Lung microvascular endothelial cell (primary cell): ENCODE data around the gene RAD50. TPM values are rescaled to one million over a fixed set of nuclear protein-coding genes. Genes with fewer than 3 reads are reported as not detected.
A peak's percentile ranks its signal among the peaks of the same experiment; 100 is the strongest.
"Not testable (repeated sequence)": the region's sequence is repeated elsewhere in the genome, so short reads cannot be mapped to it uniquely, and the experiment has no call there.

Experiments
- DNase-seq, 2 donors: peaks; one replicate each; pipeline versions ENCODE4 v3.0.0 to v3.0.0-alpha.2; 2010; ENCODE audit warnings: low read depth in 2 of 2
- total RNA-seq: library from RNA; depleted of rRNA; stranded (reverse); fragments of >200 nt; gene quantifications from 2 replicates; pipeline ENCODE4 v1.2.1, GENCODE V29; 2014

Gene RAD50
- total RNA-seq, 1 donor from 2014 or later, result 6.0 TPM

DNA sequence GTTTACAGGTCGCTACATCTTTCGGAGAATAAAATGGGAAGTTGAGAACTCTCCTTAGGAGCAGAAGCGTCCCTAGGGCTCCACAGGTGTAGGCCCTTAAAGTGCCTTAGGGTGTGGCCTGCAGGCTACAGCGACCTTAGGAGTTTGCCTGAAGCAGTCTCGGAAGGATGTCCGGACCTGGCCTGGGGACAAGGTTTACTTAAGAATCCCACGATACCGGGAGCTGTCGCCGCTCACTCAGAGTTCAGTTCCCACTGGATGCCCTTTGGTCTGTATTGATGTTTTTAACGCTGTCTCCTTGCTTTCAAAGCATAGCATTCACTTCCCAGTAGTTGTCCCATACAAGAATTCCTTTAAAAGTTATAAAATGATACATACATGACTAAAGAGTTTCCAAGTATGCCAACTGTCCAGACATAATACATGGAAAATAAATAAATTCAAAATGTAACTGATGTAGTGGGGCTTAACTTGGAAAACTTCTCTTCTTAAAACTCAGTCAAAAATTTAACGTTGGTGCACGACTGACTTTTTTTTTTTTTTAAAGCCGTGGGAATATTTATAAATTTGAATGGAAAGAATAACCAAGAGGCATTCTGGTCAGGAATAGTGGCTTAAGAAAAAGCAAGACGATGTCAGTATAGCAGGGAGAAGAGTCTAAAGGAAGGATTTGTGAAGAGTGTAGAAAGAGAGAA is 848 bp downstream of the RAD50 start:
- DNase-seq, result peak; percentile 36 to 52

DNA sequence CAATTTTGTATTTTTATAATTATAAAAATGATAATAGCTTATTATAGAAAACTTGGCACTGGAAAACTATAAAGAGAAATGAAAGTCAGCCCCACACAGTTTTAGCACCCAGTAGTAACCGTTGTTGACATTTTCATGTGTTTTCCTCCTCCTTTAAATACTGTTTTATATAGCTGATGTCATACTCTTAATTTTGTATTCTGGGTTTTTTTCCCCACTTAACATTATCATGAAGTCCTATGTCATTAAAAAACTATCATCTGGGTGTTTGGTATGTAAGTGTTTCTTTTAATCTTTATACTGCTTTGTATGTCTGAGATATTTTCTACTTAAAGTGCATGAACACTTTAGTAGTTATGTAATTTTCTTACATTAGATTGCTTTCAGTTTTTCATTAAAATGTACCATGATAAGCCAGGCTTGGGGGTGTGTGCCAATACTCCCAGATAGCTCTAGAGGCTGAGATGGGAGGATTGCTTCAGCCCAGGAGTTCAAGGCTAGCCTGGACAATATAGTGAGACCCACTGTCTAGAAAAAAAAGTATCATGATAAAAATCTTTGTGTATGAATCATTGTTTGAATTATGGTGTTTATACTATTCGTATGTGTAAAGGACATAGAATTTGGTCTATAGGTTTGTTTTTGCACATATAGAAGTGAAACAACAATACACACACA is 2.7 kb downstream of the RAD50 start:
- DNase-seq, result no peak

- DNase-seq, result no peak
Observed at GRCh38 chr5:132561601-132562000, 4.8 kb downstream of the RAD50 start.

DNA sequence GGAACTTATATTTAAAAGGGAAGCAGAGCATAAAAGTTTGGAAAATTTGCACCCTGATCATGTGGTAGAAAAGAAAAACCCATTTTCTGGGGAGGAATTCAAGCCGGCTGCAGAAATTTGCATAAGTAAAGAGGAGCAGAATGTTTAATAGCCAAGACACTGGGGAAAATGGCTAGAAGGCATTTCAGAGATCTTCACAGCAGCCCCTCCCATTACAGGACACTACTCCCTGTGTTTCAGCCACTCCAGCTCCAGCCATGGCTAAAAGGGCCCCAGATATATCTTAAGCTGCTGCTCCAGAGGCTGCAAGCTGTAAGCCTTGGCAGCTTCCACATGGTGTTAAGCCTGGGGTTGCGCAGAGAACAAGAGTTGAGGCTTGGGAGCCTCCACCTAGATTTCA is 7.8 kb downstream of the RAD50 start:
- DNase-seq, result not testable (repeated sequence)

- DNase-seq, result no peak
Observed at GRCh38 chr5:132566657-132567056, 9.9 kb downstream of the RAD50 start.

DNA sequence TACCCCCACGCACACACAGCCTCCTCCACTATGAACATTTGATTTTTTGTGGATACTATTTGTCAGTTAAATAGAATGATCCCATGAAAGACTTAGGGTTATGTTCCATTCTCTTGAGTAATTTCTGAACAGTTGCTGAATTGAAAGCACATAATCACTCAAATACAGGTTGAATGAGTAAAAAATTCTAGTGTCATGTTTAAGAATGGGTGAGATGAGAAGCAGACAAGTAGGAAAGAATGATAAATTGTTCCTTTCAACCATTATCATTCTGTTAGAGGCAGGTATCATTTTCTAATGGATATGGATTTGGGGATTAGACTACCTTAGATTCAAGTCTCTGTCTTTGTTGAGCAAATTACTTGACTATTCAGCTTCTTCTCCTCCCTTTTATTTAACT is 19.3 kb downstream of the RAD50 start:
- DNase-seq, result no peak

DNA sequence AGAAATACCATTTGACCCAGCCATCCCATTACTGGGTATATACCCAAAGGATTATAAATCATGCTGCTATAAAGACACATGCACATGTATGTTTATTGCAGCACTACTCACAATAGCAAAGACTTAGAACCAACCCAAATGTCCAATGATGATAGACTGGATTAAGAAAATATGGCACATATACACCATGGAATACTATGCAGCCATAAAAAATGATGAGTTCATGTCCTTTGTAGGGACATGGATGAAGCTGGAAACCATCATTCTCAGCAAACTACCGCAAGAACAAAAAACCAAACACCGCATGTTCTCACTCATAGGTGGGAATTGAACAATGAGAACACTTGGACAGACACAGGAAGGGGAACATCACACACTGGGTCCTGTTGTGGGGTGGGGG is 27.8 kb downstream of the RAD50 start:
- DNase-seq, result not testable (repeated sequence)

GRCh38 chr5:132586063-132586462 is 29.3 kb downstream of the RAD50 start:
- DNase-seq, result no peak

- no peak for DNase-seq
Observed at GRCh38 chr5:132589467-132589866, 32.7 kb downstream of the RAD50 start.

DNA sequence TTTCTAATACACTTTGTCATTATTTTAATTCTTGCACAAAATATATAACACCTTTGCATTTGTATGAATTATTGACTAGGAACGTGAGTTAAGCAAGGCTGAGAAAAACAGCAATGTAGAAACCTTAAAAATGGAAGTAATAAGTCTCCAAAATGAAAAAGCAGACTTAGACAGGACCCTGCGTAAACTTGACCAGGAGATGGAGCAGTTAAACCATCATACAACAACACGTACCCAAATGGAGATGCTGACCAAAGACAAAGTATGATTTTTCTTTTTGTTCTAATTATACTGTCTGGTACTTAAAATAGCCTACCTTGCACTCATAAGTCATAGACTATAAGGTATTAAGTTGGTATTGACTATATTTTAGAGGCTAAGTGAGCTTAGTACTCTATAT is 34.4 kb downstream of the RAD50 start:
- peak; percentile 52 for DNase-seq

- DNase-seq, result no peak
Observed at GRCh38 chr5:132592521-132592920, 35.7 kb downstream of the RAD50 start.

- DNase-seq, result no peak
Observed at GRCh38 chr5:132594170-132594569, 37.4 kb downstream of the RAD50 start.

DNA sequence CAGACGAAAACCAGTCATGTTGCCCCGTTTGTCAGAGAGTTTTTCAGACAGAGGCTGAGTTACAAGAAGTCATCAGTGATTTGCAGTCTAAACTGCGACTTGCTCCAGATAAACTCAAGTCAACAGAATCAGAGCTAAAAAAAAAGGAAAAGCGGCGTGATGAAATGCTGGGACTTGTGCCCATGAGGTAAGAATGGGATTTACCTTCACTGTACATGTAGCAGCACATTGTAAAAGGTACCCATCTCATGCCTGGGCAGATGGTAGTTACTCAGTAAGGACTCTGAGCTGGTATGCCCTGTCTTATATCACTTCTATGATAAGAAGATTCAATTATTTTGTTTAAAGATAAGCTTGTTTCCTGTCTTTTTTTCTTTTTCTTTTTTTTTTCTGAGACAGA is 38.8 kb downstream of the RAD50 start:
- no peak for DNase-seq

GRCh38 chr5:132601071-132601728 is 44.4 kb downstream of the RAD50 start:
- DNase-seq, result no peak

DNA sequence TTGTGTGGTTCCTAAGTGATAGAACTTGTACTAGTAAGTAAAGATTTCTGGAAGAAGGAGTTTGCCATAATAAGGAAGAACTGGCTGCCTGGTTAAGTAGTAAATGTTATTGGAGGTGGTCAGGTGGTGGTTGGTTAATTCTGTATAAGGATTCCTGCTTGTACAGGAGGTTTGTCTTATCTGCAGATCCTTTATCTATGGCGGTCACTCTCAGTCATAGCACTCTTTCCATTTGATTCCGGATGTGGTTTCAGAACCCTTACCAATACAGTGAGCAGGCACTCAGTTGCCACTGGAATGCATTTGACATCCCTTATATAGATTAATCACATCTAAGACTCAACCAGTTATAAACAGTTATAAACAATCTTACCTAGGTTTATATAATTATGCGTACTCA is 50.3 kb downstream of the RAD50 start:
- no peak for DNase-seq

DNA sequence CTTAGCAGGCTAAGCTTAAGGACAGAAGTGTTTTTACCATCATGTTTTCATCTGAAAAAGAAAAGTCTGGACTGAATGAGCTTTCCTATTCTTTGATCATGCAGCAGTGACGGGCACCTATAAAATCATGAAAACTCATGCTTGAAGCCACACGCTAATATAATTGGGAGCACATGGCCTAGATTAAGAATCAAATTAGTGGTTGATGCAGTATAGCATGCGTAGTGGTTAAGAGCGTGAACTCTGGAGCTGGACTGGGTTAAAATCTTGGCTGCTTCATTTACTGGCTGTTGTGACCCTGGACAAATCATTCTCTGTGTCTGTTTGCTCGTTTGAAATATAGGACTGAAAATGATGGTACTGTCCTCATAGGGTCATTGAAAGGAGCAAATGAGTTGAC is 51.3 kb downstream of the RAD50 start:
- no peak for DNase-seq

DNA sequence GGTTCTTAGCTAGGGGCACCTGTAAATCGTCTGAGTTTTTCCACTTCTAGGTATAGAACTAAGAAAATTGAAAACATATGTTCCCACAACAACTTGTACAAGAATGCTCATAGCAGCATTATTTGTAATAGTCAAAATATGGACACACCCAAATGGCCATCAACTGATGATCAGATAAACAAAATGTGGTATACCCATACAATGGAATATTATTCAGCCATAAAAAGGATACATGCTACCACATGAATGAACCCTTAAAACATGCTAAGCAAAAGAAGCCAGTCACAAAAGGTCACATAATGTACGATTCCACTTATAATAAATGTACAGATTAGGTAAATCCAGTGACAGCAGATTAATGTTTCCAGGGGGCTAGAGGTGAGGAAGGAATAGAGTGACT is 55.2 kb downstream of the RAD50 start:
- DNase-seq, result no peak

- DNase-seq, result no peak
Observed at GRCh38 chr5:132612846-132613245, 56.1 kb downstream of the RAD50 start.

- DNase-seq, result no peak
Observed at GRCh38 chr5:132621699-132622098, 64.9 kb downstream of the RAD50 start.

DNA sequence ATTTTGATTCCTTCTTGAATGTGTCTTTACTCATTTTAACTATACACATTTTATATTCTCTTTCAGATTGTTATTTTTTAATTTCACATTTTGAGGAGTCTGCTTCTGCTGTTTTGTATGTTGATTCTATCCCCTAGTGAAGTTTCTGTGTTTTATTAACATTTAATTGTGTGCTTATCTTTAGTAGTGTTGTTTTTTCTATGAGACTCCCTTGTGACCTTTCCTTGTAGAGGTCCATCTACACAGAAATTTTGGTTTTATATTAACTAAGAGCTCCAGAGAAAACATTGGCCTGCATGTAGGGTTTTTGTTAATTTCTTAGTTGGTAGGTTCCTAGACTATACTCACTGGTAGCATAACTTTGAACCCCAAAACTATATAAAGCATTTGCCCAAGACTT is 65.8 kb downstream of the RAD50 start:
- DNase-seq, result no peak

DNA sequence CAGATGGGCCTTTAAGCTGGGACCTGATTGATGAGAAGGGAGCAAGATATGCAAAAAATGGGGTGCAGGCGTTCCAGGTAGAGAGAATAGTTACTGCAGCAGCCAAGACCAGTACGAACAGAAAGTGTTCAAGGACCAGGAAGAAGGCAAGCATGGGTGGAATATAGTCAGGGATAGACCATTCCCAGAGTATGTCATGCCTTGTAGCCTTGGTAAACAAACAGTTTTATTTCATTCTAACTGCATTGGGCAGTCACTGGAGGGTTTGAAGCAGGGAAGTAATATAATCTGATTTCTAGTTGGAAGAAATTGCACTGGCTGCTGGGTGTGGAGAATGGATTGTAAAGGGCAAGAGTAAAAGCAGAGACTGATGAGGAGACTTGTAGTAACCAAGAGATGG is 70.7 kb downstream of the RAD50 start:
- DNase-seq, result no peak

DNA sequence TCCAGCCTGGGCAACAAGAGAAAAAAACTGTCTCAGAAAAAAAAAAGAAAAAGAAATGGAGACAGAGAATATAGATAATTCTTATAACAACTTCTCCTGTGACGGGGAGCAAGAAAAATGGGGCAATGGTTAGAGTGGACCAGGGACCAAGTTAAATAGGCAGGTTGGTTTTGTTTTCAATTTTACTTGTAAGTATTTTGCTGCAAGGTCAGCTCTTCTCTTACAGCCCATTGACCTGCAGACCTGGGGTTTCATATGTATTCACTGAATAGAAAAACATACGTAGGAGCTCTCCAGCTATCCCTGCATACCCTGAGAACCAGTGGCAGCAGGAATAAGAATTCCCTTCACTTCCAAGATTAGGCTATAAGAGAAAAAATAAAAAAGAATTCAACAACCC is 72.0 kb downstream of the RAD50 start:
- no peak for DNase-seq
